CD4-positive, alpha-beta T cell (primary cell): ENCODE measurements around the gene FNDC3B. TPM values are rescaled to one million over a fixed set of nuclear protein-coding genes. Genes with fewer than 3 reads are reported as not detected.

Source experiments
- ATAC-seq: fragments of 200-7000 bp; cut with Tn5 transposase; one replicate; pipeline ENCODE4 v1.10.0; 2022; ENCODE audit warnings: mild to moderate bottlenecking; ENCODE audit not compliant: poor library complexity
- CTCF ChIA-PET: fragments of 350-600 bp; sonication (Branson Sonifier 250); formaldehyde crosslinking; loops from one replicate; lab custom pipeline; 2021; ENCODE audit warnings: antibody characterized with exemption, inconsistent platforms; lab: Charles Lee
- POLR2A ChIA-PET: fragments of 350-600 bp; sonication (Branson Sonifier 250); formaldehyde crosslinking; loops from one replicate; lab custom pipeline; 2021; ENCODE audit warnings: antibody characterized with exemption, inconsistent platforms; lab: Charles Lee
- DNase-seq, 14 experiments: peaks; one replicate each; pipeline ENCODE4 v3.0.0-alpha.2; 2013 to 2020; ENCODE audit warnings: mixed read lengths in 2 of 14
- H3K27ac ChIP-seq, 2 donors: one replicate each; pipeline versions ENCODE4 v1.5.1 to v1.7.0; 2013; ENCODE audit warnings: low read length in 2 of 2, low read depth in 1 of 2, mild to moderate bottlenecking in 1 of 2
- H3K27me3 ChIP-seq, 2 experiments: 1 replicate in 1 of 2; 2 replicates in 1 of 2; pipeline versions ENCODE4 v1.6.1 to v1.7.0; 2013; ENCODE audit warnings: low read length in 2 of 2, control low read depth in 1 of 2, mild to moderate bottlenecking in 1 of 2, moderate library complexity in 1 of 2; ENCODE audit not compliant: insufficient read depth in 2 of 2, control insufficient read depth in 1 of 2
- H3K36me3 ChIP-seq: one replicate; pipeline ENCODE4 v1.6.1; 2013; ENCODE audit warnings: low read length, control low read depth; ENCODE audit not compliant: insufficient read depth
- H3K4me1 ChIP-seq: one replicate; pipeline ENCODE4 v1.6.1; 2013; ENCODE audit warnings: low read length, control low read depth; ENCODE audit not compliant: insufficient read depth
- H3K4me3 ChIP-seq: one replicate; pipeline ENCODE4 v1.5.1; 2013; ENCODE audit warnings: mild to moderate bottlenecking, low read length, moderate library complexity
- H3K9me3 ChIP-seq, 2 experiments: 1 replicate in 1 of 2; 2 replicates in 1 of 2; pipeline versions ENCODE4 v1.6.1 to v1.7.0; 2013; ENCODE audit warnings: low read length in 2 of 2, mild to moderate bottlenecking in 2 of 2, control low read depth in 1 of 2, moderate library complexity in 1 of 2; ENCODE audit not compliant: control insufficient read depth in 1 of 2, insufficient read depth in 1 of 2
- H3K27ac Mint-ChIP-seq: one replicate; pipeline ENCODE4 v1.8.0; 2020; ENCODE audit warnings: mixed read lengths
- H3K27me3 Mint-ChIP-seq: one replicate; pipeline ENCODE4 v1.8.0; 2021; ENCODE audit warnings: mixed read lengths
- H3K36me3 Mint-ChIP-seq: one replicate; pipeline ENCODE4 v1.8.0; 2021; ENCODE audit warnings: low read depth, mixed read lengths
- H3K4me1 Mint-ChIP-seq: one replicate; pipeline ENCODE4 v1.8.0; 2021; ENCODE audit warnings: low read depth, mixed read lengths
- H3K4me3 Mint-ChIP-seq: one replicate; pipeline ENCODE4 v1.8.0; 2020; ENCODE audit warnings: mild to moderate bottlenecking, mixed read lengths
- H3K9me3 Mint-ChIP-seq: one replicate; pipeline ENCODE4 v1.8.0; 2020; ENCODE audit warnings: mixed read lengths
- CTCF ChIP-seq: fragments of 200-600 bp; IDR thresholded peaks from one replicate; pipeline ENCODE4 v1.8.0; 2022; ENCODE audit warnings: antibody characterized with exemption, mild to moderate bottlenecking
- intact Hi-C, 2 experiments: fragments of 100-400 bp; cut with DNase I in 1 of 2; cut with micrococcal nuclease in 1 of 2; formaldehyde crosslinking; loops; one replicate each; pipeline versions ENCODE4 v1.15.1 to v1.9.0; 2023 to 2025; cut with DNase I, micrococcal nuclease
- total RNA-seq, 174 experiments: library from RNA in 2 of 174; stranded (reverse) in 2 of 174; gene quantifications; one replicate each; pipeline ENCODE4 v1.2.3 and lab custom pipeline; 2021 to 2026

FNDC3B gene
- total RNA-seq, 2 experiments from 2014 or later = 26.1 to 28.7 TPM

GRCh38 chr3:172171396-172172075 lies 132.2 kb downstream of the FNDC3B start:
- H3K4me3 ChIP-seq = no peak overlapping the region
- H3K4me1 ChIP-seq = peaks cover 4% of the 10 kb centered on the region
- H3K9me3 ChIP-seq = no peaks in the 10 kb centered on the region
- H3K27ac ChIP-seq = no peak overlapping the region
- no peaks in the 10 kb centered on the region for H3K27me3 ChIP-seq
- ChIA-PET POLR2A (no interaction called here), CTCF (no interaction called here)
- H3K4me1 Mint-ChIP-seq = peaks cover 9% of the 10 kb centered on the region
- H3K4me3 Mint-ChIP-seq = no peak overlapping the region
- no peak for TF ChIP-seq CTCF
- intact Hi-C loops = no loop called here
- H3K27ac Mint-ChIP-seq = no peak overlapping the region
- no peaks in the 10 kb centered on the region for H3K27me3 Mint-ChIP-seq
- no peaks in the 10 kb centered on the region for H3K9me3 Mint-ChIP-seq
- no peaks in the 10 kb centered on the region for H3K36me3 ChIP-seq
- no peak for DNase-seq
- peaks cover under 1% of the 10 kb centered on the region for H3K36me3 Mint-ChIP-seq
- no peak for ATAC-seq

- Histone ChIP-seq H3K36me3 (no peaks in the 10 kb centered on the region), H3K4me3 (no peak overlapping the region), H3K9me3 (no peaks in the 10 kb centered on the region), H3K27ac (no peak overlapping the region), H3K27me3 (no peaks in the 10 kb centered on the region), H3K4me1 (peaks cover 4% of the 10 kb centered on the region)
- ChIA-PET CTCF (no interaction called here), POLR2A (no interaction called here)
- peaks cover 2% of the 10 kb centered on the region for H3K9me3 Mint-ChIP-seq
- H3K36me3 Mint-ChIP-seq = peaks cover 8% of the 10 kb centered on the region
- ATAC-seq (no peak), DNase-seq (peak in 1 of 14 experiments; percentile 37)
- intact Hi-C loops = no loop called here
- H3K27ac Mint-ChIP-seq = no peak overlapping the region
- no peaks in the 10 kb centered on the region for H3K4me1 Mint-ChIP-seq
- no peak overlapping the region for H3K4me3 Mint-ChIP-seq
- H3K27me3 Mint-ChIP-seq = no peaks in the 10 kb centered on the region
- no peak for TF ChIP-seq CTCF
These were observed 134.2 kb downstream of the FNDC3B start for GRCh38 chr3:172173316-172174254.

GRCh38 chr3:172174513-172175253 lies 135.3 kb downstream of the FNDC3B start:
- no peak overlapping the region for H3K4me3 ChIP-seq
- intact Hi-C loops = no loop called here
- ChIA-PET CTCF (no interaction called here), POLR2A (no interaction called here)
- H3K27ac Mint-ChIP-seq = no peak overlapping the region
- H3K4me1 ChIP-seq = peaks cover 4% of the 10 kb centered on the region
- H3K36me3 Mint-ChIP-seq = peaks cover 8% of the 10 kb centered on the region
- ATAC-seq = no peak
- no peak overlapping the region for H3K27ac ChIP-seq
- H3K27me3 ChIP-seq = no peaks in the 10 kb centered on the region
- peaks cover 2% of the 10 kb centered on the region for H3K9me3 Mint-ChIP-seq
- no peaks in the 10 kb centered on the region for H3K27me3 Mint-ChIP-seq
- no peak for DNase-seq
- no peak for TF ChIP-seq CTCF
- no peak overlapping the region for H3K4me3 Mint-ChIP-seq
- H3K36me3 ChIP-seq = no peaks in the 10 kb centered on the region
- no peaks in the 10 kb centered on the region for H3K9me3 ChIP-seq
- no peaks in the 10 kb centered on the region for H3K4me1 Mint-ChIP-seq
